ENCODE results near the gene FRG2C.
"Not testable (repeated sequence)": the region's sequence is repeated elsewhere in the genome, so short reads cannot be mapped to it uniquely, and the experiment has no call there.

DNA sequence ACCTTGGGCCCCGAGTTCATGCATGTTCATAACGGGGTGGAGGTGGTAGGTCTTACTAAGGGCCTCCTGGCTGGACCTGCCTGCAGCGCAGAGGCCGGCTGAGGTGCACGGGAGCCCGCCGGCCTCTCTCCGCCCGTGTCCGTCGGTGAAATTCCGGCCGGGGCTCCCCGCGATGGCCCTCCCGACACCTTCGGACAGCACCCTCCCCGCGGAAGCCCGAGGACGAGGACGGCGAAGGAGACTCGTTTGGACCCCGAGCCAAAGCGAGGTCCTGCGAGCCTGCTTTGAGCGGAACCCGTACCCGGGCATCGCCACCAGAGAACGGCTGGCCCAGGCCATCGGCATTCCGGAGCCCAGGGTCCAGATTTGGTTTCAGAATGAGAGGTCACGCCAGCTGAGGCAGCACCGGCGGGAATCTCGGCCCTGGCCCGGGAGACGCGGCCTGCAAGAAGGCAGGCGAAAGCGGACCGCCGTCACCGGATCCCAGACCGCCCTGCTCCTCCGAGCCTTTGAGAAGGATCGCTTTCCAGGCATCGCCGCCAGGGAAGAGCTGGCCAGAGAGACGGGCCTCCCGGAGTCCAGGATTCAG is 4.7 kb downstream of the FRG2C start:
- TF ChIP-seq, protein P1, sequence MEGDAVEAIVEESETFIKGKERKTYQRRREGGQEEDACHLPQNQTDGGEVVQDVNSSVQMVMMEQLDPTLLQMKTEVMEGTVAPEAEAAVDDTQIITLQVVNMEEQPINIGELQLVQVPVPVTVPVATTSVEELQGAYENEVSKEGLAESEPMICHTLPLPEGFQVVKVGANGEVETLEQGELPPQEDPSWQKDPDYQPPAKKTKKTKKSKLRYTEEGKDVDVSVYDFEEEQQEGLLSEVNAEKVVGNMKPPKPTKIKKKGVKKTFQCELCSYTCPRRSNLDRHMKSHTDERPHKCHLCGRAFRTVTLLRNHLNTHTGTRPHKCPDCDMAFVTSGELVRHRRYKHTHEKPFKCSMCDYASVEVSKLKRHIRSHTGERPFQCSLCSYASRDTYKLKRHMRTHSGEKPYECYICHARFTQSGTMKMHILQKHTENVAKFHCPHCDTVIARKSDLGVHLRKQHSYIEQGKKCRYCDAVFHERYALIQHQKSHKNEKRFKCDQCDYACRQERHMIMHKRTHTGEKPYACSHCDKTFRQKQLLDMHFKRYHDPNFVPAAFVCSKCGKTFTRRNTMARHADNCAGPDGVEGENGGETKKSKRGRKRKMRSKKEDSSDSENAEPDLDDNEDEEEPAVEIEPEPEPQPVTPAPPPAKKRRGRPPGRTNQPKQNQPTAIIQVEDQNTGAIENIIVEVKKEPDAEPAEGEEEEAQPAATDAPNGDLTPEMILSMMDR (conservative IDR thresholded peaks at IDR 0.05; ENCODE audit: low read depth, low read length) = not testable (repeated sequence)
- TF ChIP-seq POLR2A (IDR thresholded peaks at IDR 0.05; ENCODE audit: low read depth, low read length); NFE2L2 (IDR thresholded peaks at IDR 0.05; ENCODE audit: low read depth, low read length); MAFK (IDR thresholded peaks at IDR 0.05; ENCODE audit: low read depth, low read length); CEBPB (IDR thresholded peaks at IDR 0.05; ENCODE audit: low read depth, low read length); RAD21 (IDR thresholded peaks at IDR 0.05; ENCODE audit: low read length); BHLHE40 (IDR thresholded peaks at IDR 0.05; ENCODE audit: low read depth, low read length); RCOR1 (IDR thresholded peaks at IDR 0.05; ENCODE audit: insufficient replicate concordance, low read length); SMC3 (IDR thresholded peaks at IDR 0.05; ENCODE audit: low read depth, low read length): not testable (repeated sequence)
- TF ChIP-seq, protein P2, sequence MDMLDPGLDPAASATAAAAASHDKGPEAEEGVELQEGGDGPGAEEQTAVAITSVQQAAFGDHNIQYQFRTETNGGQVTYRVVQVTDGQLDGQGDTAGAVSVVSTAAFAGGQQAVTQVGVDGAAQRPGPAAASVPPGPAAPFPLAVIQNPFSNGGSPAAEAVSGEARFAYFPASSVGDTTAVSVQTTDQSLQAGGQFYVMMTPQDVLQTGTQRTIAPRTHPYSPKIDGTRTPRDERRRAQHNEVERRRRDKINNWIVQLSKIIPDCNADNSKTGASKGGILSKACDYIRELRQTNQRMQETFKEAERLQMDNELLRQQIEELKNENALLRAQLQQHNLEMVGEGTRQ (IDR thresholded peaks at IDR 0.05; ENCODE audit: low read depth, low read length) = not testable (repeated sequence)

All from IMR-90 (cell line).